GM18508 (cell line): ENCODE results near the gene SAPCD1.

Experiments used
- ATAC-seq: cut with Tn5 transposase; IDR thresholded peaks from one replicate; pipeline ENCODE4 v1.9.1; 2021; ENCODE audit warnings: moderate number of reproducible peaks; ENCODE audit not compliant: insufficient read depth, unreplicated experiment

The SAPCD1 gene

GRCh38 chr6:31744422-31744821 is 18.0 kb upstream of the SAPCD1 start:
- ATAC-seq, result no peak

DNA sequence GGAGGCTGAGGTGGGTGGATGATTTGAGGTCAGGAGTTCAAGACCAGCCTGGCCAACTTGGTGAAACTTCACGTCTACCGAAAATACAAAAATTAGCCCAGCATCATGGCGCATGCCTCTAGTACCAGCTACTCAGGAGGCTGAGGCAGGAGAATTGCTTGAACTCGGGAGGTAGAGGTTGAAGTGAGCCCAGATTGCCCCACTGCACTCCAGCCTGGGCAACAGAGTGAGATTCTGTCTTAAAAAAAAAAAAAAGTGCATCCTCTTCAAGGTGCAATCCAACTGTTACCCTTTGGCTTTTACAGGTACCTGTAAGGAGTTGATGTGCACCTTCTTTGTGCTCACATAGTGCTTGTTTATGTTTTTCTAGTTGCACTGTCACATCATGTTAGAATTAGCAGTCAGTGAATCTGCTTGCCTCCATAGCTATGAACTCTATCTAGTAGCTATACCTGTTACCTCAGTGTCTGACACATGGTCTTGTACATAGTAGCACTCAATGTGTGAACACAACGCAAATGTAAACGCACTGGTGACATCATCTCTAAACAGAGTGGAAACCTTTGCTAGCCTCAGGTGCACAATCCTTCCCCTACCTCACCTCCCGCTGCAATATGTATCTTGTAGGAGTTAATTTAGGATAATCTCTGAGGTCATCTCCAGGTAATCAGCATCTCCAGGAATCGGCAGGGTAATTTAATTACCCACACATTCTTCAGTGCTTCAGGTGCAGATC is 13.0 kb upstream of the SAPCD1 start:
- ATAC-seq, result no peak

DNA sequence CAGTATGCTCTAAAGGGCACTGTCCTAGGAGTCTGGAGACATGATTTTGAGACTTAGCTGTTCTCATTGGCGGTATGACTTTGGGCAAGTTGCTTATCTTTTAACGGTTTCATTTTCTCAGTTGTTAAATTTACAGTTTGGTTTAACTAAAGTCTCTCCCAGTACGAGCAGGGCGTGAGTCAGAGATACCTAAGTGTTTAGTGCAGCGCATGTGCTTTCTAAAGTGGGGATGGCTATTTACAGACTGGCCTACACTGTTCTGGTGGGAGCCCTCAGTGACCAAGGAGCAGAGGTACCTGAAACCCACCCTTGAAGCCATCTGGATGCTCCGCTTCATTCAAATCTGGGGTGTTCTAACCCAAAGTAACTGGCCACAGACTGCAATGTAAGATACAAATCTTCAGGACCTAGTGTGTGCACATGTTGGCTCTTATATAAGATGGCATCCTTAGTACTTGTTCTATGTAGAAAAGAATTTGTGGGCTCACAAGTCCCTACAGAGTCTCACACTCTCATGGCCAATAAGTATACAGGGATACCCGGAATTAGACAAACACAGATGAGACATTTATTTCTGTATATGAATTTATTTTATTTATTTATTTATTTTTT is 11.9 kb upstream of the SAPCD1 start:
- ATAC-seq, result no peak

DNA sequence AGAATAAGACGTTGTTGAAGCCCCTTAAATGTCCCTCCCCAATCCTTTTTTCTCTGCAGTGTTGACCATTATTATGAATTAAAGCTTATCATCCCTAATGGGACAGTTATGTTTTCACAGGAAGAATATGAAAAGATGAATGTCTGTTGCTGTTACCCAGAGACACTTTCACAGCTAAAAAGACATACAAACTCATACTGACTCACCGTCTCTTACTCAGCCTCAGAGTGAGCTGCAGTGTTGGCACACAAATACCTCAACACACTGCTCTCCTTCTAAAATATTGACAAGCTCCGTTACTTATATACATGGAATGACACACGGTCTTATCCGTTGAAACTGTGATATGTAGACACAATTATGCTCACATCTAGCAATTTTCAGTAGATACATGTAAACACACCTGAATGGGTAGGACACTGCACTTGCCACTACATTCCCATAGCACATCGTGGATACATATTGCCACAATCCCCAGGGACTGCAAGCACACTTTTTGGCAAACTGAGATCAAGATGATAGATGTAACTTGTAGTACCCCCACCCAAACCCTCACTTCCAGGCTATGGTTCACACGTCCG is 9.6 kb upstream of the SAPCD1 start:
- no peak for ATAC-seq

DNA sequence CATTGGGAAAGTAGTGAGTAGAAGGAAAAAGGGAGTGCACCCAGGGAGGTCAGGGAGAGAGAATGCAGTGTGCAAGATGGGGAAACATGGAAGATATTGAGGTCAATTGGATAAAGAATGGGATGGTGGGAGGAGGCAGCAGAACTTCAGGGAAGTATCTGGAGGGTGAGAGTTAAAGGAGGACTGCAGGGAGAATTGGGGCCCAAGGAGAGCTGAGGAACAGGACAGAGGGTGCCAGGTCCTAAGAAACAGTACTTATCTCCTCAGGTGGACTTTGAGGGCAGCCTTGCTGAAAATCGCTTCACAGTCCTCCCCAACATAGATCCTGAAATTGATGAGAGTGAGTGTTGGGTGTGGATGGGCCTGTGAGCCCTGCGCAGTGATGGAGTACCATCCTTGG is 4.2 kb upstream of the SAPCD1 start:
- no peak for ATAC-seq

GRCh38 chr6:31760790-31761189 is 1.7 kb upstream of the SAPCD1 start:
- no peak for ATAC-seq

- ATAC-seq, result no peak
Observed at GRCh38 chr6:31761343-31761742, 1.1 kb upstream of the SAPCD1 start.

GRCh38 chr6:31762878-31763618 is 592 bp downstream of the SAPCD1 start:
- ATAC-seq, result no peak

- no peak for ATAC-seq
Observed at GRCh38 chr6:31763619-31763940, 1.1 kb downstream of the SAPCD1 start.

GRCh38 chr6:31764198-31764597 is 1.7 kb downstream of the SAPCD1 start:
- ATAC-seq, result no peak

- ATAC-seq, result no peak
Observed at GRCh38 chr6:31765559-31765909, 3.1 kb downstream of the SAPCD1 start.

DNA sequence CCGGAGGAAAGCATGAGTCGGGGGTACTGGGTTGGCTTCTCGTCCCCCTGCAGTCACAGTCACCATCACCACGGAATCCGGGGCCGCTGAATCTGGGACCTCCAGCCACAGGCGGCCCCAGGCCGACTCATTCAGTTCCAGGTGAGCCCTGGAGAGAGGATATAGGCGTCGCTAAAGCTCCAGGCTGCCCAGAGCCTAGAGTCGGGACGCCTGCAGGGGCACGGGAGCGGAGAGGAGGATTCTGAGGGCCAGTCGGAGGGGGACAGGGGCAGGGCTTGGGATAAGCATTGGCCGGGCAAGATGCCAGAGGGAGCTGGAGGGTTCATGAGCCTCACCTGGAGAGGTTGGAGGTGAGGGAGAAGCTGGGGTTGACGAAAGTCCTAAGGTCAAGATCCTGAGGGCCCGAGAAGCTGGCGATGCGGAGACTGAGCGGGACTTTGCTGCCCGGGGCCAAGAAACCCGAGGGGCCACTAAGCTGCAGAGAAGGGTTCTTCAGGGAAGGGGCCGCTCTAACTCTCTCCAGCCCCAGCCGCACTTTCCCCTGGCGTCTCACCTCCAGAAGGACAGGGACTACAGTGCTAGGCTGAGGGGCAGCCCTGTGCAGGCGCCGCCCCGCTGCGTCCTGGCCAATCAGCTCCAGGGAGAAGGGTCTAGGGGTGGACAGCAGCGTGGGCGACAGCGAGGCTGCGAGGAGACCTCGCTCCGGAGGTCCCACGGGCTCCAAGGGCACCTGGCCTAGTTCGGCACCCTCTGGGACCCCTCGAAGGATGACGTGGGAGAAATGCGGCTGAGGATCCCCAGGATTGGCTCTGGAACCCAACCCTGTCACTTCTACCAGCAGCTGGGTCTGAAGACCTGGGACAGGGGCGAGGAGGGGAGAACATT is 3.7 kb downstream of the SAPCD1 start:
- no peak for ATAC-seq

DNA sequence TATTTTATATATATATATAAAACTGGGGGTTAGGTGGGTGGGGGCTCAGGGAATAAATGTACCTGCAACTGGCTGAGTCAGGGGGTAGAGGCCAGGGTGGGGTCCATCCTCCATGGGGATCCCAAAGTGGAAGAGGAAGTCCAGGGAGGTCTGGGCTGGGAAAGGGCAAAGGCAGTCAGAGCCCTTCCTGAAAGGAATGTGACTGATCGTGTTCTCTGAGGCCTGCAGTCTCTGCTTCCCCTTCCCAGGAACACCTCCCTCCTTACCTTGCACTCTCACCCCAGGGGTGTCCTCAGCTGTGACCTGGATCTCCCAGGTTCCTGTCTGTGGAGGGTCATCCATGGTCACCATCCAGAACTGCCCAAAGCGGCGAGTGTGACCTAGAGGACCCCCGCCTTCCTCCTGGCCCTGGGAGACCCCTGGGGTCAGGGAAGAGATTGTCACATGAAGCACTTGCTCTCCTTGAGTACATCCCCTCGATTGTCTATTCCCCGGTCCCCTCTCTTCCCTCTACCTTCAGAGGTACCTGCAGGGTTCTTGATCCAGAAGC is 4.7 kb downstream of the SAPCD1 start:
- ATAC-seq, result no peak

DNA sequence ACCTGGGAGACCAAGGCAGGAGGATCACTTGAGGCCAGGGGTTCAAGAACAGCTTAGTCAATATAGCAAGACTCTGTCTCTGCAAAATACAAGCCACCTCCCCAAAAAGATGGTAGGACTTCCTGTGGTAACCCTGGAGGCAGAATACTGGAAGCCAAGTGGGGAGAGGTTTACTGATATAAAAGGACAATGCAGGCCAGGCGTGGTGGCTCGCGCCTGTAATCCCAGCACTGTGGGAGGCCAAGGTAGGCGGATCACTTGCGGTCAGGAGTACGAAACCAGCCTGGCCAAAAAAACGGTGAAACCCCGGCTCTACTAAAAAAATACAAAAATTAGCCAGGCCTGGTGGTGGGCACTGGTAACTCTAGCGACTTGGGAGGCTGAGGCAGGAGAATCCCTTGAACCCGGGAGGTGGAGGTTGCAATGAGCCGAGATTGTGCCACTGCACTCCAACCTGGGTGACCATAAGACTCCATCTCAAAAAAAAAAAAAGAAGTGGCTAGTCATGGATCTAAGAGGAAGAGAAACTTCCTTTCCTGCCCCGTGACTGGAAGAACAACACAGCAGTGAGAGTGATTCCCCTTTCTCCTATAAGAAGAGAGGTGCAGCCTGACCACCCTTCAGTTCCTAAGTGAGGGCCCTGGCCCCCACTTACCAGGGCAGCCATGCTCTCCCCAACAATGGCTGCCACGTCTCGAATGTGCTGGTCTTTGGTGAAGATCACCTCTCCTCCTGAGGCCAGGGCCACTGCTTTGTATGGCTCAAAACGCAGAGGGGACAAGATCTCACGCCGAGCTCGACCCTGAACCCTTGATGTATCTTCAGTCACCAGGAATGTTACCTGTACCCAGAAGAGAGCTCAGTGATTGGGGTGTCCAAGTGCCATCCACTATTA is 6.2 kb downstream of the SAPCD1 start:
- ATAC-seq, result no peak

DNA sequence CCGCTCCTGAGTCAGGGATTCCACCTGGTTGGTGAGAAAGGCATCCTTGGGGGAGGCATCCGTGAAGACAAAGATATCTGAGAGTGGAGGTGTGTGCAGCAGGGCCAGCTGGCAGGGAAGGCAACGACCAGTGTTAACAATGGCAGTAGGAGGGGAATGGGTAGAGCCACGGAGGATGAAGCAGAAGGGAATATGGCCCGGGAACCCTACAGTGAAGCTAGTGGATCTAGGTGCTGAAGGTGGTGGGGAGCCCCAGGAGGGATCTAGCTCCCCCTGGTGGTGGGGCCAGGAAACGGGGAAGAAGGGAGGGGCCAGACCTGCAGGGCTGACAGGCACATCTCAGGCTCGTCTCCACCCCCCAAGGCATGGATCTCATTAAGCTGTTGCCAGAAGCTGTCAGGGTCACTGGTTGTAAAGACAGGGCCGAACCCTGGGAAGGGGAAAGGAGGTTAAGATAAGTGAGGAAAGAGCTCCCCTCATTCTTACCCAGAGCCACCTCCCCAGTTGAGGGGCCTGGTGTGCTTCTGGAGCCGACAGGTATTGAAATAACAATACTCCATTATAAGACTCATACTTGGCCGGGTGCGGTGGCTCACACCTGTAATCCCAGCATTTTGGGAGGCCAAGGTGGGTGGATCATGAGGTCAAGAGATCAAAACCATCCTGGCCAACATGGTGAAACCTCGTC is 7.4 kb downstream of the SAPCD1 start:
- no peak for ATAC-seq

DNA sequence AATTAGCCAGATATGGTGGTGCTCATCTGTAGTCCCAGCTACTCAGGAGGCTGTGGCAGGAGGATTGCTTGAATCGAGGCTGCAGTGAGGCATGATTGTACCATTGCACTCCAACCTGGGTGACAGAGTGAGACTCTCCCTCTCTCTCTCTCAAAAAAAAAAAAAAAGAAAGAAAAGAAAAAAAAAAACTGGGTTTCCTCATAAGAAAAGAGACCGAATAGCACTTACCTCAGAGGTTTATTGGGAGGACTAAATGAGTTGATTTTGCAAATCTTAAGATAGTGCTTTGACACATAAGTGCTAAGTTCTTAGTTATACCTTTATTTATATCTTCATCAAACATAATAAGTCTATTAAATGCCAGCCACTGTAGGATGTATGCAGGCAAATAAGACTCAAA is 8.4 kb downstream of the SAPCD1 start:
- ATAC-seq, result no peak

DNA sequence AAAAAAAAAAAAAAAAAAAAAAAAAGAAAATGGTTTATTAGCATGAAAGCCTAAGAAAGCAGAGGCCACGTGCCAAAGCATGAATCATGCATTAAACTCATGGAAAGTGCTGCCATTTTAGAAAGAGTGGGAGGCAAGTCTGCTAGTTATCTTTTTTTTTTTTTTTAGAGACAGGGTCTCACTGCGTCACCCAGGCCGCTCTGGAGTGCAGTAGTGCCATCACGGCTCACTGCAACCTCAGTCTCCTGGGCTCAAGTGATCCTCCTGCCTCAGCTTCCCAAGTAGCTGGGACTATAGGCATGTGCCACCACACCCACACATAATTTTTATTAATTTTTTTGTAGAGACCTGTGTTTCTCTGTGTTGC is 9.5 kb downstream of the SAPCD1 start:
- ATAC-seq, result no peak

- no peak for ATAC-seq
Observed at GRCh38 chr6:31775184-31775583, 12.7 kb downstream of the SAPCD1 start.
